H9 (cell line): ENCODE measurements around the gene TCF7L2. TPM values are rescaled to one million over a fixed set of nuclear protein-coding genes. Genes with fewer than 3 reads are reported as not detected.

ENCODE experiments used
- DNase-seq: peaks from one replicate; pipeline ENCODE4 v3.0.0-alpha.2; 2017
- H2AFZ ChIP-seq: one replicate; pipeline ENCODE4 v1.6.1; 2013; ENCODE audit warnings: mild to moderate bottlenecking, low read length, control low read depth, moderate library complexity
- H2AK5ac ChIP-seq: 2 replicates; pipeline ENCODE4 v1.6.1; 2013; ENCODE audit warnings: low read length, control low read depth, mixed read lengths; ENCODE audit not compliant: insufficient read length
- H2BK120ac ChIP-seq: one replicate; pipeline ENCODE4 v1.6.1; 2013; ENCODE audit warnings: low read depth, mild to moderate bottlenecking, low read length, control low read depth, inconsistent platforms; ENCODE audit not compliant: poor library complexity, severe bottlenecking
- H2BK12ac ChIP-seq: 2 replicates; pipeline ENCODE4 v1.6.1; 2013; ENCODE audit warnings: low read length, control low read depth, mixed read lengths, low read depth; ENCODE audit not compliant: insufficient read length
- H2BK15ac ChIP-seq: 2 replicates; pipeline ENCODE4 v1.6.1; 2013; ENCODE audit warnings: low read depth, low read length, control low read depth
- H2BK20ac ChIP-seq: one replicate; pipeline ENCODE4 v1.6.1; 2013; ENCODE audit warnings: low read depth, mild to moderate bottlenecking, low read length, control low read depth, inconsistent platforms; ENCODE audit not compliant: poor library complexity, severe bottlenecking
- H2BK5ac ChIP-seq: 2 replicates; pipeline ENCODE4 v1.6.1; 2013; ENCODE audit warnings: low read length, control low read depth, mixed read lengths; ENCODE audit not compliant: insufficient read length
- H3K14ac ChIP-seq: 2 replicates; pipeline ENCODE4 v1.6.1; 2013; ENCODE audit warnings: low read length, control low read depth; ENCODE audit not compliant: insufficient read depth
- H3K18ac ChIP-seq: 2 replicates; pipeline ENCODE4 v1.6.1; 2013; ENCODE audit warnings: low read depth, mild to moderate bottlenecking, mixed read lengths, low read length, control low read depth; ENCODE audit not compliant: insufficient read length
- H3K23ac ChIP-seq: 2 replicates; pipeline ENCODE4 v1.6.1; 2013; ENCODE audit warnings: low read length, control low read depth, mixed read lengths, low read depth; ENCODE audit not compliant: insufficient read length
- H3K23me2 ChIP-seq: 2 replicates; pipeline ENCODE4 v1.6.1; 2013; ENCODE audit warnings: low read depth, mild to moderate bottlenecking, mixed read lengths, low read length, control low read depth; ENCODE audit not compliant: insufficient read length, poor library complexity, severe bottlenecking
- H3K27ac ChIP-seq: 2 replicates; pipeline ENCODE4 v1.5.1; 2013; ENCODE audit warnings: low read length, control low read depth, mixed read lengths, low read depth; ENCODE audit not compliant: insufficient read length
- H3K27me3 ChIP-seq: 2 replicates; pipeline ENCODE4 v1.6.1; 2013; ENCODE audit warnings: low read length, control low read depth, inconsistent platforms; ENCODE audit not compliant: insufficient read depth
- H3K4ac ChIP-seq: 2 replicates; pipeline ENCODE4 v1.6.1; 2013; ENCODE audit warnings: low read depth, mild to moderate bottlenecking, control low read depth, inconsistent platforms, low read length, moderate library complexity
- H3K4me1 ChIP-seq: 2 replicates; pipeline ENCODE4 v1.6.1; 2013; ENCODE audit warnings: low read length, control low read depth, inconsistent platforms; ENCODE audit not compliant: insufficient read depth
- H3K4me2 ChIP-seq: 2 replicates; pipeline ENCODE4 v1.6.1; 2013; ENCODE audit warnings: low read length, control low read depth, mixed read lengths; ENCODE audit not compliant: insufficient read length, insufficient read depth
- H3K56ac ChIP-seq: 2 replicates; pipeline ENCODE4 v1.6.1; 2013; ENCODE audit warnings: low read depth, mild to moderate bottlenecking, mixed read lengths, low read length, control low read depth; ENCODE audit not compliant: insufficient read length
- H3K79me1 ChIP-seq: 2 replicates; pipeline ENCODE4 v1.6.1; 2013; ENCODE audit warnings: low read depth, mild to moderate bottlenecking, moderate library complexity, low read length, control low read depth, inconsistent platforms; ENCODE audit not compliant: insufficient read depth, poor library complexity, severe bottlenecking
- H3K79me2 ChIP-seq: 2 replicates; pipeline ENCODE4 v1.6.1; 2013; ENCODE audit warnings: low read length, control low read depth, inconsistent platforms; ENCODE audit not compliant: insufficient read depth
- H3K9ac ChIP-seq: 2 replicates; pipeline ENCODE4 v1.6.1; 2013; ENCODE audit warnings: low read length, control low read depth, mixed read lengths; ENCODE audit not compliant: insufficient read length; ENCODE audit errors: extremely low read depth
- H3K9me3 ChIP-seq: one replicate; pipeline ENCODE4 v1.6.1; 2013; ENCODE audit warnings: low read depth, low read length, inconsistent platforms; ENCODE audit not compliant: control insufficient read depth
- H3T11ph ChIP-seq: one replicate; pipeline ENCODE4 v1.6.1; 2013; ENCODE audit warnings: mild to moderate bottlenecking, low read length, control low read depth, inconsistent platforms
- H4K20me1 ChIP-seq: one replicate; pipeline ENCODE4 v1.6.1; 2013; ENCODE audit not compliant: control insufficient read depth, insufficient read length, insufficient read depth
- H4K5ac ChIP-seq: 2 replicates; pipeline ENCODE4 v1.6.1; 2013; ENCODE audit warnings: low read depth, mild to moderate bottlenecking, mixed read lengths, low read length, control low read depth; ENCODE audit not compliant: insufficient read length
- H4K8ac ChIP-seq: replicated peaks from 2 replicates; pipeline ENCODE4 v1.6.1; 2013; ENCODE audit warnings: low read length, control low read depth, mixed read lengths, low read depth; ENCODE audit not compliant: insufficient read length
- H4K91ac ChIP-seq: 2 replicates; pipeline ENCODE4 v1.6.1; 2013; ENCODE audit warnings: low read depth, mild to moderate bottlenecking, moderate library complexity, mixed read lengths, low read length, control low read depth; ENCODE audit not compliant: insufficient read length
- H3K27ac Mint-ChIP-seq, 3 experiments: 2 replicates in 2 of 3; 3 replicates in 1 of 3; pipeline ENCODE4 v1.8.0; 2020 to 2021; ENCODE audit warnings: mixed read lengths in 3 of 3, mild to moderate bottlenecking in 1 of 3, moderate library complexity in 1 of 3
- H3K27me3 Mint-ChIP-seq: 2 replicates; pipeline ENCODE4 v1.8.0; 2021; ENCODE audit warnings: low read depth, mild to moderate bottlenecking, moderate library complexity, mixed read lengths
- H3K36me3 Mint-ChIP-seq, 3 experiments: 2 replicates in 2 of 3; 3 replicates in 1 of 3; pipeline ENCODE4 v1.8.0; 2020 to 2021; ENCODE audit warnings: low read depth in 3 of 3, mixed read lengths in 3 of 3; ENCODE audit not compliant: insufficient read depth in 1 of 3
- H3K4me1 Mint-ChIP-seq, 2 experiments: 2 replicates each; pipeline ENCODE4 v1.8.0; 2020; ENCODE audit warnings: mixed read lengths in 2 of 2
- H3K4me3 Mint-ChIP-seq, 2 experiments: 2 replicates in 1 of 2; 3 replicates in 1 of 2; pipeline ENCODE4 v1.8.0; 2020 to 2021; ENCODE audit warnings: mild to moderate bottlenecking in 2 of 2, mixed read lengths in 2 of 2, moderate library complexity in 1 of 2
- H3K9me3 Mint-ChIP-seq, 2 experiments: 2 replicates in 1 of 2; 3 replicates in 1 of 2; pipeline ENCODE4 v1.8.0; 2020; ENCODE audit warnings: mild to moderate bottlenecking in 2 of 2, mixed read lengths in 2 of 2, moderate library complexity in 1 of 2
- CTCF ChIP-seq: fragments of 200-600 bp; sonication (generic); conservative IDR thresholded peaks from 3 replicates; pipeline ENCODE4 v1.8.0; 2021; ENCODE audit warnings: antibody characterized with exemption, mild to moderate bottlenecking
- WGBS: extraction: QIAGEN DNeasy Blood & Tissue Kit; methylation state at CpG from one replicate; pipeline ENCODE4 v1.1.7; 2013; ENCODE audit warnings: missing lambda C conversion rate, low lambda C conversion rate, mixed read lengths; ENCODE audit not compliant: insufficient read length; ENCODE audit errors: extremely low coverage; 5-methylcytosine and 5-hydroxymethylcytosine counted together
- total RNA-seq: library from RNA; stranded (reverse); gene quantifications from 2 replicates; pipeline ENCODE4 v1.2.1, GENCODE V29; 2021

The TCF7L2 gene
- total RNA-seq, 1 experiment from 2014 or later = 71.1 TPM

- Histone ChIP-seq H3K27me3 (no peaks in the 10 kb centered on the region), H3K27ac (no peak overlapping the region), H3K4ac (no peak overlapping the region), H4K8ac (no peak overlapping the region), H3K14ac (no peak overlapping the region), H3K79me1 (no peaks in the 10 kb centered on the region), H3K56ac (no peak overlapping the region), H3K79me2 (peaks cover 5% of the 10 kb centered on the region; the same call in 1 of the 2 replicates), H2BK15ac (no peak overlapping the region), H3K9ac (no peak overlapping the region), H3K18ac (no peak overlapping the region), H4K91ac (no peak overlapping the region), H3K4me2 (peak overlapping the region; percentile 9), H3K9me3 (no peaks in the 10 kb centered on the region), H2BK5ac (no peak overlapping the region), H2AFZ (no peak overlapping the region), H4K5ac (no peak overlapping the region), H2BK120ac (no peak overlapping the region), H4K20me1 (no peaks in the 10 kb centered on the region), H3K4me1 (peaks cover 21% of the 10 kb centered on the region; the same call in 1 of the 2 replicates), H3K23me2 (peaks cover 4% of the 10 kb centered on the region), H2AK5ac (no peak overlapping the region), H3K23ac (no peak overlapping the region), H3T11ph (no peak overlapping the region), H2BK12ac (no peak overlapping the region), H2BK20ac (no peak overlapping the region)
- Mint-ChIP-seq H3K27me3 (no peaks in the 10 kb centered on the region), H3K36me3 (no peaks in the 10 kb centered on the region), H3K27ac (peak overlapping the region in 1 of 3 experiments; percentile 6; a peak in 2 of 7 replicates), H3K9me3 (no peaks in the 10 kb centered on the region), H3K4me3 (peak overlapping the region in 1 of 2 experiments; percentile 80; a peak in 3 of 5 replicates), H3K4me1 (peaks cover 84 to 88% of the 10 kb centered on the region in 2 experiments)
- no peak for DNase-seq
- TF ChIP-seq CTCF = no peak
- WGBS = no CpG with 5 or more reads among the region's 7 CpGs
These were observed 179.1 kb downstream of the TCF7L2 start for GRCh38 chr10:113129117-113129516.
